HG02642 (cell line): ENCODE measurements around the gene MC2R.

Experiments
- ATAC-seq: cut with Tn5 transposase; IDR thresholded peaks from one replicate; pipeline ENCODE4 v1.9.1; 2021; ENCODE audit warnings: mild to moderate bottlenecking; ENCODE audit not compliant: unreplicated experiment, poor library complexity

MC2R gene

GRCh38 chr18:13915391-13915790 lies at the start of gene MC2R:
MC2R (minus strand) TSS chr18:13915536; CDS start chr18:13885518, 30,018 bp downstream.
- no peak for ATAC-seq

- ATAC-seq: no peak
These were observed 30.5 kb upstream of the MC2R start for GRCh38 chr18:13945811-13946210.

- no peak for ATAC-seq
These were observed 28.0 kb upstream of the MC2R start for GRCh38 chr18:13943338-13943737.

DNA sequence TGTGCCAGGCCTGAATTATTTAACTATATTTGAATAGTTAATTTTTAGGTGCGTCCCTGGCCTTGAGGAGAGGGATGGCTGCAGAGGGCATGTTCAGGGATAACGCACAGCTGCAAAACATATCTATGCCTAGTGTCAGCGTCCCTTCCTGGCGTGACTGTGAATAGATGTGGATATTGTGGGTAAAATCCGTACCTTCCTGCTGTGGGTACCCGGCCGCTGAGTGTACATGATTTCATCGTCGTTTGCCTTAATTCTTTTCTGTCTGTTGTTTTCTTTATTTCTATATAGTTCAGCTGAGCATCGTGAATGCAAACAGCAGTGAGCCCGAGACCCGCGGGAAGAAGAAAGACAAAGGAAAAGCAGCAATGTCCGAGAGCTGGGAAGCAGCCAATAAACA lies 25.0 kb upstream of the MC2R start:
- ATAC-seq: no peak

GRCh38 chr18:13934676-13935075 lies 19.3 kb upstream of the MC2R start:
- ATAC-seq: peak; percentile 57

GRCh38 chr18:13934058-13934457 lies 18.7 kb upstream of the MC2R start:
- ATAC-seq: no peak

- no peak for ATAC-seq
These were observed 17.1 kb upstream of the MC2R start for GRCh38 chr18:13932285-13933025.

DNA sequence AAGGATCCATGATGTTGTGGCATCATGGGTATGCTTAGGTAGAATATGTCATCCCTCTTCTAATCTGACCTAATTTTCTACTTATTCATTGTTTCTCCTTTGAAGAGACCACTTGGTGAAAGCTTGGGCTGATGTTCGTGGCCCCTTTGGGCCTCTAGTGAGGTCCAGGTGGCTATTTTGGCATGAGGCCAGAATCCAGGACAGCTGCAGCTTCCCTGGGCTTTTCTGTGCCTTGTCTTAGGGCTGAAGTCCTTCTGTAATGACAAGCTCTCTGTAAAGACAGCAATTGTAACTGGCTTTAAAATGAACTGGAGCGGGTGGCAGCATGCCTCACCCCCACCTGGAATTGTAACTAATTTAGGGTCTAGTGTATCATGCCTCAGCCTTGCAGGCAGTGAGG lies 15.6 kb upstream of the MC2R start:
- ATAC-seq: no peak

- no peak for ATAC-seq
These were observed 7.9 kb upstream of the MC2R start for GRCh38 chr18:13923221-13923620.

GRCh38 chr18:13918898-13919297 lies 3.6 kb upstream of the MC2R start:
- ATAC-seq: no peak

GRCh38 chr18:13917401-13917800 lies 2.1 kb upstream of the MC2R start:
- ATAC-seq: no peak

GRCh38 chr18:13916559-13916958 lies 1.2 kb upstream of the MC2R start:
- no peak for ATAC-seq

DNA sequence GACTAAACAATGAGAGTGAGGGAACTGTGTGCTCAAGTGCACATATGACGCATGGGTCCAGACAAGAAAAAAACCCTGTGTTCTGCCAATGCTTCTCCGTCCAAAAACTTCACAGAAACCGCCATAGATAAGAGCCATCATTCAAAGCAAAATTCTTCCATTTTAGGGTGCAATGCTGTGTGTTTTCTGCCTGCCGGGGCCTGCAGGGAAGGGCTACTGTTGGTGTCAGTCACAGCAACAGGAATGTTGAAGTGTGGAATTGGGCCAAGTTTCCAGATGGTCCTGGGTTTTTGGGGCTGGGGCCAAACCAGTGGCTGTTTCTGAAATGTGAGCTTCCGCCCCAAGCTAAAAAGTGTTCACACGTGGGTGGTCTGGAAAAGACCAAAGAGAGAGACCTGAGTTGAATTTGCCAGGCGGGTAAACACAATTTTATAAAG lies 677 bp upstream of the MC2R start:
- no peak for ATAC-seq

- no peak for ATAC-seq
These were observed 580 bp downstream of the MC2R start for GRCh38 chr18:13914756-13915155.

DNA sequence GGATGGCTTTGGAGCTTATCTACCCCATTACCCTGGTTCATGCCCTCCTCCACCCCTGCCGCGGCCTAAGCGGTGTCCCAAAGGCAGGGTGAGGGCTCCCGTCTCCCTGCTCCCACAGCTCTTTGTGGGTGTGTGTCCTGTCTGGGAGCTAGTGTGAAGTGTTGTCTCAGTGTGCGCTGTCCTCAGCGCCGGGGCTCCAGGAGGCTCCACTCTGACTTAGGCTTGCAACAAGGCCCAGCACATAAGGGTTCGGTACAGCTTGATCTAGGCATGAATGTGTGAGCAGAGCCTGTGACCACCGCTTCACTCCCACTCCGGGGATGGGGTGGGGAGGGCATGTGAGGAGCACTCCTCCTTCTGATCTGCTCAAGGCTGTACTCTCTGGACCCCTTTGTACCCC lies 1.2 kb downstream of the MC2R start:
- ATAC-seq: no peak

DNA sequence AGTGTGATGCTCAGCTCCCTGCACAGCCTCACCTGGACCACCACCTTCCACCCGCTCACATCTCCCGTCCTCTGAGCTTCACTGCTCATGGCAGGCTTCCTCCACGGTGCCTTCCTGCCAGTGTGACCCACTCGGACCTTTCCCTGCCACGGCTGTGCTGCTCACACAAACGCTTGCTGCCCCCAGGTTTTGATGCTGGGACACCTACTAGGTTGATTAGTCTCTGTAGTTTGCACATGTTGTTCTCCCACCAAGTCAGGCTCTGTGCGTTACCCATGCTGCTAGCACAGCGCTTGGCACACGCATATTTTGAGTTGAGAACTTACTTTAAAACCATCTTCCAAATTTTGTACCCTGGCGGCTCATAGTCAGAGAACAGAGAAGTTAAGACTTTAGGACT lies 2.1 kb downstream of the MC2R start:
- no peak for ATAC-seq

- no peak for ATAC-seq
These were observed 2.7 kb downstream of the MC2R start for GRCh38 chr18:13912601-13913000.

DNA sequence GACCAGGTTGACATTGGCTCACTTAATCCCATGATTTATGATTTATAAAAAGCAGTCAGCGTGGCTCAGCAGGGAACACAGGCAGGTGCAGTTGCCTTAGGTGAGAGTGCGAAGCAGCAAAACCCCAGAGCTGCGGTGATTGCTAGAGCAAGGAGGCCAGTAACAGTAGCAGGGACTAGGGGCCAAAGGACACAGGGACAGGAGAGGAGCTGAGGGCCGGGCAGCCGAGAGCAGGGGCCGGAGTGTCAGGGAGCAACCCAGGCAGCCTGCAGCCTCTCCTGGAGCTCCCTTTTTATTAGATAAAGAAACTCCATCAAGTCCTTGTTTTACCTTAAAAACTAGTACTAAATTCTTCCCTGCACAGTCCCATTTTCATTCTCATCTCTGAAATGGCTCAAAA lies 4.3 kb downstream of the MC2R start:
- ATAC-seq: no peak

DNA sequence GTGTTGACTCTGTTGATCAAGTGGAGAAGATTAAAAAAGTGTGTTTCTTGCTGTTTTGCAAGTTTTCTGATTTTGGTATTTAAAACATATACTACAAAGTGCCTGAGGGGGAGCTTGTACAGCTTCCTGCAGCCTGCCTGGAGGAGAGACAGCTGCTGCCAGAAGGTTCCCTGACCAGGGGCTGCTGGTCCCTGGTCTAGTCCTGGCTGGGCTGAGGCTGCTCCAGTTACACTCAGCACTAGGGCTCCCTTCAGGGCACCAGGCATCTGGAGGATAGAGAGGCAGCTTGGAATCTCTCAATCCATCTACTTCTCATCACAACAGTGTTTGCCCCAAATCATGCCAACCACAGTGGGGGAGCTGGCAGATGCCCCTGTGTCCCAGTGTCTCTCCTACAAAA lies 4.8 kb downstream of the MC2R start:
- no peak for ATAC-seq

GRCh38 chr18:13909141-13909940 lies 6.0 kb downstream of the MC2R start:
- no peak for ATAC-seq

- ATAC-seq: no peak
These were observed 14.7 kb downstream of the MC2R start for GRCh38 chr18:13900633-13901032.
